HG03103 (cell line): ENCODE data around the gene TUFT1.
"Not testable (repeated sequence)": the region's sequence is repeated elsewhere in the genome, so short reads cannot be mapped to it uniquely, and the experiment has no call there.

Source experiments
- ATAC-seq: cut with Tn5 transposase; IDR thresholded peaks from one replicate; pipeline ENCODE4 v1.9.1; 2021; ENCODE audit warnings: low read depth; ENCODE audit not compliant: unreplicated experiment

Gene TUFT1

GRCh38 chr1:151577173-151577572 lies 37.1 kb downstream of the TUFT1 start:
- no peak for ATAC-seq

DNA sequence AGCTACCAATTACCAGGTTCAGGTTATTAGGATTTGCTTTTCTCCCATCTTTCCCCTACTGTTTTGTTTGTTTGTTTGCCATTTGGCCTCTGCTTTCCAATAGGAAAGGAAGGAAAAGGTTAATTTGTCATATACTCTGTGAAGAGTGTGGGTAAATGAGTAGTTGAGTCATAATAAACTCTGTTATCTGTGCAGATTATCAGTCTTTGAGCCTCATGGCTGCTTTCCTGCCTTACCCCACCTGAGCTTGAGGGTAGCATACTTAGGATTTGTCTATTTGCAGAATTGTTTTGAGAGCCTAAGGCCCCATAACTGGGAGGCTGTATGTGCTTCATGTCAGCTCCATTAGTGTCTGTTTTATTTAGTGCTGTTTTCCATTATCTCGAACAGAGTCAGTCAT lies 38.8 kb downstream of the TUFT1 start:
- no peak for ATAC-seq

- ATAC-seq, result no peak
Observed at GRCh38 chr1:151579436-151580225, 39.5 kb downstream of the TUFT1 start.

DNA sequence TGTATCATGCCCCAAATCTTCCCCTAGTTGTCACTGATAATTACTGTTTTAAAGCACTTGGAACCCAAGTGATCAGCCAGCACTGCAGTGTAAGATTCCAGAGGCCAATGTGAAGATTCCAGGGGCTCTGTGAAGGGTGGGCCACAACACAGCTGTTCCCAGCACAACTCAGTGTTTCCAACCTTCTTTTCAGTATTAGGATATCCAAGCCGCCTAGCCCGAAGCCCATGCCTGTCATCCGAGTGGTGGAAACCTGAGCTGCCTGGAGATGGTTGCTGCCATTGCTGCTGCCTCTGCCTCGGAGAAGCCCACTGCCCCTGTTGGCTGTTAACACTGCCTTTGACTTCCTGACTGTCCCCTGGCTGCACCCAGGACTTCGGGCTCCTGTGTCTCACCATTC lies 41.3 kb downstream of the TUFT1 start:
- ATAC-seq, result no peak

DNA sequence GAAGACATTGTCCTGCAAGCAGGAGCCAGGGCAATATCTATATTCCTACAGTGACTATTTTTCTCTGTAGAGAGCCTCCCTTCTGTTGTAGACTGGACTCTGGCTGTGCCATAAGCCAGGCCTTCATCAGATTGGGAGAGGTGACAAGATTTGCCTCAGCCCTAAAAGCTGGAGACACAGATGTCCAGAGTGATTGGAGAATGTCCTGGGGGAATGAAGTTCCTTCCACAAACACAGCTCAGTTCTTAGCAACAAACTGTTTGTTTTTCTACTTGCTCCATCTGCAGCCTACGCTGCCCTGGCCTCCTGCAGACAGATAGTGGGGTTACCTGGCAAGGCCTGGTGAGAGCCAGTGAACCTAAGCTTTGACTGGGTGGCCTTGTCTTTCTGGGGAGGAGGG lies 41.8 kb downstream of the TUFT1 start:
- no peak for ATAC-seq

DNA sequence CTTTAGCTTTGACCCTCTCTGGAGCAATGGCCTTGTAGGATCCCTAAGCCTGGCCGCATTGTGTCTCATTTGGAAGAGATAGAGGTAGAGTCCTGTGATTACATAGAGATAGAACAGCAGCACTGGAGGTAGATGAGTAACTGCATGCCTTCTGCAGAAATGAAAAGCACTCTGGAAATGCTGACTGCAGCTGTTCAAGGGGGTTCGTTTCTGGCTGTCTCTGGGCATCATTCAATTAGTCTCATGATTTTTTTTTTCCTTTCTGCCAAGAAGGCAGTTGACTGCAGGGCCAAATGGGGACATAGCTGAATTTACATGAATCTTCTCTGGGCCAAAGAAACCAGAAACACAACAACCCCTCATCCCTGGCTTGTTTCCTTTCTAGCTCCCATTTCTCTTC lies 43.7 kb downstream of the TUFT1 start:
- ATAC-seq, result no peak

DNA sequence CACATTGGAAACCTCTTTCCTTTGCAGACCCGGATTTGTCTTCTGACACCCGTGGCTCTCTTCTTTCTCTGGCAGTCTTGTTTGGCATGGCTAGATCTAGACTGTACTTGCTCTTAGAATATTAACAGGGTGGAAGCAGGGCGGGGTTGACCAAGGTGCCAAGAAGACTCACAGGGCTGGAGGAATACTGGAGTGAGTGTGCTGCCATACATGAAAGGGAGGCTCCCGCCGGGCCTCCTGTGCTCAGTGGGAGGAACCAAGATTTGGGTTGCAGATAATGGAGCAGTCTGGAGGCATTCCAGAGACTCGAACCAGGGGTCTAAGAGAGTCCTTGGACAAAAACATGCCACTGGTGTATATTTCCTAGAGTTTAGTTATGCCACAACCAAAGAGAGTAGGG lies 44.2 kb downstream of the TUFT1 start:
- ATAC-seq, result no peak

DNA sequence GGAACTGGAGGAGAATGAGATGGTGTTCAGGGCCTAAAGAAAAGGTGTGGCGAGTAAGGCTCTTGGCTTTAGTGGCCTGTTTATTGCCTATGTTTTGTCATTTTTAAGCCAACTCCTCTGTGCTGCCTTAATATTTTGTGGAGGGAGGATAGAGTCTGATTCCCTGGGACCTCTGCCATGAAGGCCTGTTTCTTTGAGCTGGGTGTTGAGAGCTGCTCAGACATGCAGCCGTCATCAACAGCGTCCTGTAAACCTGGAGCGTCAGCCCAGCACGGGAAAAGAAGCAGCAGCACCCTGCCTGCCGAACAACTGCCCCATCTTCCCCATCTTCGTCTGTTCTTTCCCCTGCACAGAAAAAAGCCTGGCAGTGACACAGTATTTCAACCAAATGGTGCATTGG lies 44.7 kb downstream of the TUFT1 start:
- ATAC-seq, result no peak

DNA sequence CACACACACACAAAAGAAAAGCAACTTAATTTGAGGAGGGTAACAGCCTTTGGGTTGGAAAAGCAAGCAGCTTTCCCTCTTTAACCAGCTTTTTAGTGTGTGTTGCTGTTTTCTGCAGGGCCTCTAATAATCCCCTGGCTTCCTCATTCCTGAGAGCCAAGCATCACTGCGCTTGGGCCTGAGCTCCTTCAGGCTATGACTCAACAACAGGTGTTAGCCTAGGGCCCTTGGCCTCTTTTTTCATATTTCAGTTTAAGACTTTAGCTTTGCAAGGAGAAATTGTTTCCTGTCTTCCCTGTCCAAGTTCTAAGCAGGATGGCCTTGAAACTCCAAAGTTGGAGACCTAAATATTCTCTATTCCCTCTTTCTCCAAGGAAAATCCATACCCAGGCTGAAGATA lies 45.5 kb downstream of the TUFT1 start:
- ATAC-seq, result no peak

DNA sequence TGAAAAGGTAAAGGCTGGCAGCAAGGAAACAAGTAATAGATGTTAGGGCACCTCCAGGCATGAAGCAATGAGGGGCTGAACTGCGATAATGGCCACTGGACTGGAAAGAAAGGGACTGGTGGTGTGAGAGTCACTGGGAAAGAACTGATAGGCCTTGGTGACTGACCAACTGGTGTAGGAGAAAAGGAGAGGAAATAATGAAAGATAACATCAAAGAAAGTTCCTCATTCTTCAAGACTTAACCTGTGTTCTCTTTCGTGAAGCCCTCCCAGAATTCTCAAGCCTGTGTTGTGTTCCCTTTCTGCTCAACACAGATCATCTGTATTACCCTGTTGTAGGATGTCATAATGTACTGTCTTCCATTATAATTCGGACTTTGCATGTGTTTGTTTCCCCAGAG lies 50.9 kb downstream of the TUFT1 start:
- ATAC-seq, result no peak

- no peak for ATAC-seq
Observed at GRCh38 chr1:151593730-151594129, 53.6 kb downstream of the TUFT1 start.

- no peak for ATAC-seq
Observed at GRCh38 chr1:151594143-151594625, 54.1 kb downstream of the TUFT1 start.

- ATAC-seq, result no peak
Observed at GRCh38 chr1:151596166-151596953, 56.3 kb downstream of the TUFT1 start.

GRCh38 chr1:151602550-151602949 lies 62.4 kb downstream of the TUFT1 start:
- ATAC-seq, result not testable (repeated sequence)

GRCh38 chr1:151604291-151604690 lies 64.2 kb downstream of the TUFT1 start:
- no peak for ATAC-seq

DNA sequence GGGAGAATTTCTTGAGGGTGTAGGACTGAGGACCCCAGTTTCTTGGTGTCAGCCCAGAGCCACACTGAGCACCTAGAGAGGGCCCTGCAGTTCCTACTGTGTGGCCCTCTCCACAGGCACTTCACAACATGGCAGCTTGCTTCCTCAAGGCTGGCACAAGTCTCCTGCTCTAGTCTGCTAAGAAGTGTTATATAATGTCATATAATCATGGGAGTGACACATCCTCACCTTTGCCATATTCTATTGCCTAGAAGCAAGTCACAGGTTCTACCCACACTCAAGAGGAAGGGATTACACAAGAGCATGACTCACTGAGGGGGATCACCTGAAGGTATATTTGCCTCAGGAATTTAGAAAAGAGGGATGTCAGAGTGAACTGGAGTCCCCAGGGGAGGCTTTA lies 66.3 kb downstream of the TUFT1 start:
- ATAC-seq, result no peak

DNA sequence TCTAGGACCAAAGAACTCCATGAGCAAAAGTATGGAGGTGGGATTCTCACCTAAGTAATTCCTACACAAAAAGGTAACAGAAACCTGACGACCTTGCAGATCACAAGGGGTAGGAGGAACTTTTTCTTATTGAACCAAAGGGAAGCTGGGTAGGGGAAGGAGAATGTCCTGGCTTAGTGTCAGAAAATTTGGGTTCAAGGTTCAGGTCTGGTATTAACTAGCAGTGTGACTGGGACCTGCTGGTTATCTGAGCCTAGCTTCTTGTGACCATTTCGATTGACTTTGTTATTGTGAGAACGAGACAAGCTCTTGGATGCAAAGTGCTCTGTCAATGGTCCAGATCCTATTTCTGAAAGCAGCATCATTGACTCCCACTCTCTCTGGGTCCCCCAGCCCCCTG lies 66.7 kb downstream of the TUFT1 start:
- no peak for ATAC-seq

GRCh38 chr1:151610142-151610541 lies 70.0 kb downstream of the TUFT1 start:
- ATAC-seq, result no peak

GRCh38 chr1:151611288-151611790 lies 71.2 kb downstream of the TUFT1 start:
- ATAC-seq, result no peak

GRCh38 chr1:151611832-151612500 lies 71.9 kb downstream of the TUFT1 start, which contains the start of gene SNX27:
Gene SNX27 (plus strand): TSS chr1:151612050. CDS start chr1:151612202, 152 bp downstream.
- ATAC-seq, result peak; percentile 85
